Measurements from ENCODE around the gene IL15RA. TPM values are rescaled to one million over a fixed set of nuclear protein-coding genes. Genes with fewer than 3 reads are reported as not detected.
"Not testable (repeated sequence)": the region's sequence is repeated elsewhere in the genome, so short reads cannot be mapped to it uniquely, and the experiment has no call there.

IL15RA gene
- total RNA-seq, 1 donor from 2014 or later: 1.9 TPM

GRCh38 chr10:5924889-5925288 is 52.5 kb downstream of the IL15RA start:
- no peak for DNase-seq (ENCODE audit: low read depth)

- DNase-seq (ENCODE audit: low read depth): no peak
These were observed 55.6 kb downstream of the IL15RA start for GRCh38 chr10:5921746-5922145.

- DNase-seq (ENCODE audit: low read depth): no peak
These were observed 57.8 kb downstream of the IL15RA start for GRCh38 chr10:5919568-5919967.

- DNase-seq (ENCODE audit: low read depth): no peak
These were observed 58.6 kb downstream of the IL15RA start for GRCh38 chr10:5918763-5919162.

- DNase-seq (ENCODE audit: low read depth): no peak
These were observed 60.0 kb downstream of the IL15RA start for GRCh38 chr10:5917305-5917704.

- DNase-seq (ENCODE audit: low read depth): no peak
These were observed 61.9 kb downstream of the IL15RA start for GRCh38 chr10:5915451-5915850.

- DNase-seq (ENCODE audit: low read depth): no peak
These were observed 63.6 kb downstream of the IL15RA start for GRCh38 chr10:5913736-5914135.

GRCh38 chr10:5911670-5912069 is 65.7 kb downstream of the IL15RA start:
- DNase-seq (ENCODE audit: low read depth): no peak

GRCh38 chr10:5910323-5911100 is 66.8 kb downstream of the IL15RA start:
- no peak for DNase-seq (ENCODE audit: low read depth)

GRCh38 chr10:5908676-5909075 is 68.7 kb downstream of the IL15RA start:
- DNase-seq (ENCODE audit: low read depth): not testable (repeated sequence)

- DNase-seq (ENCODE audit: low read depth): no peak
These were observed 70.7 kb downstream of the IL15RA start for GRCh38 chr10:5906651-5907050.

GRCh38 chr10:5905854-5906507 is 71.4 kb downstream of the IL15RA start:
- DNase-seq (ENCODE audit: low read depth): no peak

- no peak for DNase-seq (ENCODE audit: low read depth)
These were observed 73.1 kb downstream of the IL15RA start for GRCh38 chr10:5904227-5904626.

GRCh38 chr10:5903563-5903962 is 73.8 kb downstream of the IL15RA start:
- no peak for DNase-seq (ENCODE audit: low read depth)

- no peak for DNase-seq (ENCODE audit: low read depth)
These were observed 74.7 kb downstream of the IL15RA start for GRCh38 chr10:5902511-5903274.

Other genes with a start within 250 kb of the IL15RA start
- gene GDI2, start 164.1 kb downstream of the IL15RA start, total RNA-seq: 411 and 630 TPM in 2 replicates
- gene ANKRD16, start 87.7 kb downstream of the IL15RA start, total RNA-seq: 6.4 and 8.2 TPM in 2 replicates
- 80.2 and 110 TPM in 2 replicates for gene FBH1, start 87.3 kb downstream of the IL15RA start, total RNA-seq
- not detected in 2 replicates for gene IL2RA, start 84.8 kb upstream of the IL15RA start, total RNA-seq
- gene RBM17, start 111.5 kb upstream of the IL15RA start, total RNA-seq: 32.0 and 60.3 TPM in 2 replicates
- gene PFKFB3, start 225.4 kb upstream of the IL15RA start, total RNA-seq: 35.8 and 493 TPM in 2 replicates

All from renal cortical epithelial cell (primary cell).